PC-9 (cell line): ENCODE data around the gene SGCD.

ENCODE experiments used
- CTCF ChIP-seq: fragments of 200-600 bp; sonication (generic); conservative IDR thresholded peaks from 2 replicates; pipeline ENCODE4 v1.6.1; 2017; ENCODE audit warnings: mixed run types, antibody characterized with exemption, mild to moderate bottlenecking, moderate library complexity
- EZH2 ChIP-seq: fragments of 200-600 bp; sonication (generic); IDR thresholded peaks from 2 replicates; pipeline ENCODE4 v1.8.0; 2017; ENCODE audit warnings: antibody characterized with exemption, low read depth

DNA sequence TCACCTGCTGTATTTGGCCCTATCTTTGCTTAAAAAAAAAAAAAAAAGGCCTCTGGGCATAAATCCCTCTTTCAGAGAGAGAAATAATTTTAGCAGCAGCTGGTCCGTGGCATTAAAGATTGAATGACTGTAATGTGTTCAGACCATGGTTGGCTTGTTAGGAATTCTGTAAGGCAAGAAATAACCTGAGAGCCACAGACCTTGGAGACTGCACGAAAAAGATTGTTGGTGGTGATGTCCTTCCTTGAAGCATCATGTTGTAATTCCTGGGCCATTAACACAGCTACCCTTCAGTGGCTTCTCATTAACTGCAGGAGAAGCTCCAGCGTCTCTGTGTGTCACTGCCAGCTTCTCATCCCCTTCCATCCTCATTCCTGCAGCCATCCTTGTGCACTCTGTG is 79.0 kb downstream of the SGCD start:
- TF ChIP-seq CTCF (no peak), EZH2 (no peak)
